ENCODE results near the gene EIF2A. TPM values are rescaled to one million over a fixed set of nuclear protein-coding genes. Genes with fewer than 3 reads are reported as not detected.
A peak's percentile ranks its signal among the peaks of the same experiment; 100 is the strongest.

EIF2A gene
- total and polyA plus RNA-seq, 9 of the 15 experiments (the other 6 are each of a cell fraction or from before 2014, with no cell fraction given), result 106 to 192 (median 168) TPM

DNA sequence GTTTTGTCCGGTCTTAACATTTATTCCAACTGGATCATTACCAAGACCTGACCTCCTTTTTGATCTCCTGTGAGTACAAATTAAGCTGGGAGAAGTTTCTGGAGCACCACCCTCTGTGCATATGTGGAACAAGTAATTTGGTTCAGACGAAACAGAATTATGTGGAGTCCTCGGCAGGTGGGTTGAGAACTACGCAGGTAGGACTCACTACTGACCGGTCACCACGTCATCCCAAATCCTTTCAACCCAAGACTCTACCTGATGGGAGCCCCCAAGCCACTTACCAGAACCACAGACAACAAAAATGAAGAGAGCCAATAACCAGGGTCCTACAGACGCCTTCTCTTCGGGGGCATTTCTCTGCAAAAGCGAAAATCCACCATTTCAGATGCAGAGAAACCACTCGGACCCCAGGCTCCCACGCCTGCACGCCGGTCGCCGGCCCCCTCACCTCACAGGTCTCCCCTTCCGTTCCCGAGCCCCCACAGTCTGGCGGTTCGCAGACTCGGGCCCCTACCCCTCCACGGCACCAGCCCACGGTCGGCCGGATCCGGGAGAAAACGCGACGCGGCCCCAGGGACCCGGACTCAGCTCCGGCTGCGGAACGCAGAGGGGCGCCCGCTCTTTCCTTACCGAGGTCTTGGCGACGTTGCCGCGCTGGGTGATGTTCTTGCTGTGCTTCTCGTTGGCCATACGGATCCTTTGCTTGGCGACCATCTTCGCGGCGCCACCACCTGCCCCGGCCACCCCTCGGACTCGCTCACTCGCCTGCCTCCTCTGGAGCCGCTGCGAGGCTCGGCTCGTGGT lies 965 bp upstream of the EIF2A start (continued):
- TF ChIP-seq, protein P1, sequence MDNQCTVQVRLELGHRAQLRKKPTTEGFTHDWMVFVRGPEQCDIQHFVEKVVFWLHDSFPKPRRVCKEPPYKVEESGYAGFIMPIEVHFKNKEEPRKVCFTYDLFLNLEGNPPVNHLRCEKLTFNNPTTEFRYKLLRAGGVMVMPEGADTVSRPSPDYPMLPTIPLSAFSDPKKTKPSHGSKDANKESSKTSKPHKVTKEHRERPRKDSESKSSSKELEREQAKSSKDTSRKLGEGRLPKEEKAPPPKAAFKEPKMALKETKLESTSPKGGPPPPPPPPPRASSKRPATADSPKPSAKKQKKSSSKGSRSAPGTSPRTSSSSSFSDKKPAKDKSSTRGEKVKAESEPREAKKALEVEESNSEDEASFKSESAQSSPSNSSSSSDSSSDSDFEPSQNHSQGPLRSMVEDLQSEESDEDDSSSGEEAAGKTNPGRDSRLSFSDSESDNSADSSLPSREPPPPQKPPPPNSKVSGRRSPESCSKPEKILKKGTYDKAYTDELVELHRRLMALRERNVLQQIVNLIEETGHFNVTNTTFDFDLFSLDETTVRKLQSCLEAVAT (IDR thresholded peaks at IDR 0.05), result peak; percentile 18 to 21; a peak in 1 of 4 replicates
- TF ChIP-seq ZNF165 (CRISPR knock-in tag; IDR thresholded peaks at IDR 0.05; ENCODE audit: borderline replicate concordance), result peak; percentile 24; the same call in 1 of the 2 replicates

DNA sequence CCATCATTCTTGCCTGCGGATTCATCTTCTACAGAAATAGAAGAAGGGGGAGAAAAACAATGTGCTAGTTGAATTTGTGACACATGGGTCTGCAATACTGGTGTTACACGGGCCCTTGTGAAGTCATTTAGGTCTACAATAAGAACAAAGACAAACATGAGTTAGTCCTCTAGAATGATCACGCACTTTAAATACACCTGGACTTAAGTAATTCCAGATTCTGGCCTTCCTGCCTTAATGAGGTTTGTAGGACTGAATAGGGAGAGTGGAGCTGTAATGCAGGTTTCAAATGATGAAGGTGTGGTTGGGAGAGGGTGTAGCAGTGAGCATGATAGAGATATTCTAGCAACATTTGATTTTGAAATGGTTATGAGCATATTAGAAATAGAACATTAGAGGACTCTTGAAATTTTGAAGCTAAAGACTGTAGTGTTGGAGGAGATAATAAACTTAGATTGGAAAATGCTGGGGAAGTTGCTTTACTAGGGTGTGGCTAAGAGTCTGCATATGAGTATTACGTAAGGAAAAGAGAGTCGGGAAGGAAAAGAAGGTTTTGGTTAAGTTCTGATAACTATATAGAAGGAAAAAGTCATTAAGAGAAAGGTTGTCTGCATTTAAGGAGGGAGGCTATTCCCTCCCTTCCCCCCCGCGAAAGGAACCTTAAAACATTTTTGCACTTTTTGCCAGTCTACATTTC lies 606 bp downstream of the EIF2A start:
- ChIA-PET CTCF (ENCODE audit: low intra/inter-chr PET ratio) (no interaction called here), POLR2A (interaction anchor here (0.6 to 1.8 kb wide), 10 partner anchors 7 to 187 kb away, joined by 3 to 9 read pairs (median 6); partner anchors contain the start of gene TSC22D2)
- H3K9me3 ChIP-seq (replicated peaks; ENCODE audit: control insufficient read depth, insufficient read depth, low read depth, low read length), result no peaks in the 10 kb centered on the region
- H3K36me3 ChIP-seq (ENCODE audit: control insufficient read depth, insufficient read depth, low read length), result peaks cover 68% of the 10 kb centered on the region
- peak overlapping the region; percentile 93 for H3K4me3 ChIP-seq
- in situ Hi-C loops (cut with MboI) (loop anchor here (25.0 kb wide), 1 partner anchor 315 kb away; no protein-coding TSS in a partner anchor), intact Hi-C loops (cut with micrococcal nuclease) (loop anchor here (1.0 kb wide), 1 partner anchor 56 kb away; the partner anchor contains the start of gene SELENOT)
- H3K79me2 ChIP-seq (ENCODE audit: control insufficient read depth, insufficient read depth, low read length), result peaks cover 91% of the 10 kb centered on the region
- 0 out of 3 replicates have a peak, but pooled peaks have one; percentile 2 for ATAC-seq
- peaks cover 4% of the 10 kb centered on the region in 2 experiments; a peak in 2 of 5 replicates for H3K4me1 ChIP-seq (replicated peaks in 1 of 2; ENCODE audit: control insufficient read depth in 2 of 2, insufficient read depth in 2 of 2, low read length in 2 of 2)
- peak in 1 of 4 experiments; percentile 30 for DNase-seq (ENCODE audit: extremely low read depth in 1 of 4, low spot score in 3 of 4)
- H3K4me2 ChIP-seq (ENCODE audit: insufficient read depth, low read length), result peak overlapping the region; percentile 92
- BruUV-seq (replicated peaks), result TSS peak; percentile 81
- peak overlapping the region; percentile 87 to 89; a peak in 3 of 4 replicates for H3K9ac ChIP-seq (ENCODE audit: insufficient read depth in 1 of 2, low read depth in 2 of 2, low read length in 2 of 2)
- H4K20me1 ChIP-seq (replicated peaks; ENCODE audit: control insufficient read depth, insufficient read depth, low read length), result 0 out of 2 replicates have a peak, but pooled peaks cover 4% of the 10 kb centered on the region
- FAIRE-seq, result no peak
- H2AFZ ChIP-seq (ENCODE audit: low read depth, low read length), result peak overlapping the region; percentile 85
- 0% methylated on average over 7 of the region's 7 CpGs for WGBS (ENCODE audit: insufficient coverage, low coverage, missing lambda C conversion rate)
- no peaks in the 10 kb centered on the region for H3K27me3 ChIP-seq (ENCODE audit: control insufficient read depth in 2 of 2, insufficient read depth in 2 of 2, low read length in 2 of 2)
- H3K9me1 ChIP-seq (ENCODE audit: control insufficient read depth, insufficient read depth, low read length), result no peaks in the 10 kb centered on the region
- H3K27ac ChIP-seq (ENCODE audit: extremely low read depth, low read depth, low read length), result peak overlapping the region; percentile 87
- TF ChIP-seq TAL1 (IDR thresholded peaks at IDR 0.05) (peak; percentile 10; the same call in 1 of the 2 replicates), ARNT (IDR thresholded peaks at IDR 0.05) (0 out of 4 replicates have a peak, but pooled peaks have one; percentile 10 to 19), ZNF717 (CRISPR knock-in tag; IDR thresholded peaks at IDR 0.05) (peak; percentile 58; the same call in 1 of the 2 replicates), C11orf30 (IDR thresholded peaks at IDR 0.05; ENCODE audit: low read depth) (no peak)
- TF ChIP-seq, protein P2, sequence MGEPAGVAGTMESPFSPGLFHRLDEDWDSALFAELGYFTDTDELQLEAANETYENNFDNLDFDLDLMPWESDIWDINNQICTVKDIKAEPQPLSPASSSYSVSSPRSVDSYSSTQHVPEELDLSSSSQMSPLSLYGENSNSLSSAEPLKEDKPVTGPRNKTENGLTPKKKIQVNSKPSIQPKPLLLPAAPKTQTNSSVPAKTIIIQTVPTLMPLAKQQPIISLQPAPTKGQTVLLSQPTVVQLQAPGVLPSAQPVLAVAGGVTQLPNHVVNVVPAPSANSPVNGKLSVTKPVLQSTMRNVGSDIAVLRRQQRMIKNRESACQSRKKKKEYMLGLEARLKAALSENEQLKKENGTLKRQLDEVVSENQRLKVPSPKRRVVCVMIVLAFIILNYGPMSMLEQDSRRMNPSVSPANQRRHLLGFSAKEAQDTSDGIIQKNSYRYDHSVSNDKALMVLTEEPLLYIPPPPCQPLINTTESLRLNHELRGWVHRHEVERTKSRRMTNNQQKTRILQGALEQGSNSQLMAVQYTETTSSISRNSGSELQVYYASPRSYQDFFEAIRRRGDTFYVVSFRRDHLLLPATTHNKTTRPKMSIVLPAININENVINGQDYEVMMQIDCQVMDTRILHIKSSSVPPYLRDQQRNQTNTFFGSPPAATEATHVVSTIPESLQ (CRISPR knock-in tag; IDR thresholded peaks at IDR 0.05), result no peak
- TF ChIP-seq, protein P3, sequence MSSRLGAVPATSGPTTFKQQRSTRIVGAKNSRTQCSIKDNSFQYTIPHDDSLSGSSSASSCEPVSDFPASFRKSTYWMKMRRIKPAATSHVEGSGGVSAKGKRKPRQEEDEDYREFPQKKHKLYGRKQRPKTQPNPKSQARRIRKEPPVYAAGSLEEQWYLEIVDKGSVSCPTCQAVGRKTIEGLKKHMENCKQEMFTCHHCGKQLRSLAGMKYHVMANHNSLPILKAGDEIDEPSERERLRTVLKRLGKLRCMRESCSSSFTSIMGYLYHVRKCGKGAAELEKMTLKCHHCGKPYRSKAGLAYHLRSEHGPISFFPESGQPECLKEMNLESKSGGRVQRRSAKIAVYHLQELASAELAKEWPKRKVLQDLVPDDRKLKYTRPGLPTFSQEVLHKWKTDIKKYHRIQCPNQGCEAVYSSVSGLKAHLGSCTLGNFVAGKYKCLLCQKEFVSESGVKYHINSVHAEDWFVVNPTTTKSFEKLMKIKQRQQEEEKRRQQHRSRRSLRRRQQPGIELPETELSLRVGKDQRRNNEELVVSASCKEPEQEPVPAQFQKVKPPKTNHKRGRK (tag; IDR thresholded peaks at IDR 0.05), result peak; percentile 29; the same call in 1 of the 2 replicates
- TF ChIP-seq, protein P4, sequence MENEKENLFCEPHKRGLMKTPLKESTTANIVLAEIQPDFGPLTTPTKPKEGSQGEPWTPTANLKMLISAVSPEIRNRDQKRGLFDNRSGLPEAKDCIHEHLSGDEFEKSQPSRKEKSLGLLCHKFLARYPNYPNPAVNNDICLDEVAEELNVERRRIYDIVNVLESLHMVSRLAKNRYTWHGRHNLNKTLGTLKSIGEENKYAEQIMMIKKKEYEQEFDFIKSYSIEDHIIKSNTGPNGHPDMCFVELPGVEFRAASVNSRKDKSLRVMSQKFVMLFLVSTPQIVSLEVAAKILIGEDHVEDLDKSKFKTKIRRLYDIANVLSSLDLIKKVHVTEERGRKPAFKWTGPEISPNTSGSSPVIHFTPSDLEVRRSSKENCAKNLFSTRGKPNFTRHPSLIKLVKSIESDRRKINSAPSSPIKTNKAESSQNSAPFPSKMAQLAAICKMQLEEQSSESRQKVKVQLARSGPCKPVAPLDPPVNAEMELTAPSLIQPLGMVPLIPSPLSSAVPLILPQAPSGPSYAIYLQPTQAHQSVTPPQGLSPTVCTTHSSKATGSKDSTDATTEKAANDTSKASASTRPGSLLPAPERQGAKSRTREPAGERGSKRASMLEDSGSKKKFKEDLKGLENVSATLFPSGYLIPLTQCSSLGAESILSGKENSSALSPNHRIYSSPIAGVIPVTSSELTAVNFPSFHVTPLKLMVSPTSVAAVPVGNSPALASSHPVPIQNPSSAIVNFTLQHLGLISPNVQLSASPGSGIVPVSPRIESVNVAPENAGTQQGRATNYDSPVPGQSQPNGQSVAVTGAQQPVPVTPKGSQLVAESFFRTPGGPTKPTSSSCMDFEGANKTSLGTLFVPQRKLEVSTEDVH (IDR thresholded peaks at IDR 0.05; ENCODE audit: low read depth, partially characterized antibody), result no peak
